ENCODE results near the gene MAN2B2.
A peak's percentile ranks its signal among the peaks of the same experiment; 100 is the strongest.

Gene MAN2B2

GRCh38 chr4:6574747-6575502 lies at the start of gene MAN2B2:
Gene MAN2B2 (plus strand): TSS chr4:6575189. CDS start chr4:6575211, 22 bp downstream.
- peak; percentile 63 for DNase-seq (ENCODE audit: low read depth)

GRCh38 chr4:6525474-6525873 lies 49.5 kb upstream of the MAN2B2 start:
- DNase-seq (ENCODE audit: low read depth): no peak

GRCh38 chr4:6526156-6526555 lies 48.8 kb upstream of the MAN2B2 start:
- no peak for DNase-seq (ENCODE audit: low read depth)

DNA sequence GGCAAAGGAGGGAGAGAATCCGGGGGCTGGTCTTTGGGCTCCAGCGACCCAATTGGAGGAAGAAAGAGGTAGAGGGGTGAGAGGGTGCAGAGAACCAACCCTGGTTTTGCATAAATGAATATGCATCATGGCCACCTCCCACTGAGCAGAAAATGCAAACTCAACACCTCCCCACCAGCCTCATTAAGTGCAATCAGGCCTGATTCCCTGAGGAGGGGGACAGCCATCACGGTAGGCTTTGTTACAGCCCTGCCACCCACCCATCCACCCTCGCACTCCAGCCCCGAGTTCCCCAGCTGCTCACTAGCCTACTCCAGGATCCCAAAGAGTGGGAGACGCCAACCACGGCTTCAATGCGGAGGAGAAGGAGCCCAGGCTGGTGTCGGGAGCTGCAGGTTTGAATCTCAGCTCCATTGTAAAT lies 48.3 kb upstream of the MAN2B2 start:
- DNase-seq (ENCODE audit: low read depth): no peak

- DNase-seq (ENCODE audit: low read depth): no peak
Measured at GRCh38 chr4:6527259-6527658, 47.7 kb upstream of the MAN2B2 start.

DNA sequence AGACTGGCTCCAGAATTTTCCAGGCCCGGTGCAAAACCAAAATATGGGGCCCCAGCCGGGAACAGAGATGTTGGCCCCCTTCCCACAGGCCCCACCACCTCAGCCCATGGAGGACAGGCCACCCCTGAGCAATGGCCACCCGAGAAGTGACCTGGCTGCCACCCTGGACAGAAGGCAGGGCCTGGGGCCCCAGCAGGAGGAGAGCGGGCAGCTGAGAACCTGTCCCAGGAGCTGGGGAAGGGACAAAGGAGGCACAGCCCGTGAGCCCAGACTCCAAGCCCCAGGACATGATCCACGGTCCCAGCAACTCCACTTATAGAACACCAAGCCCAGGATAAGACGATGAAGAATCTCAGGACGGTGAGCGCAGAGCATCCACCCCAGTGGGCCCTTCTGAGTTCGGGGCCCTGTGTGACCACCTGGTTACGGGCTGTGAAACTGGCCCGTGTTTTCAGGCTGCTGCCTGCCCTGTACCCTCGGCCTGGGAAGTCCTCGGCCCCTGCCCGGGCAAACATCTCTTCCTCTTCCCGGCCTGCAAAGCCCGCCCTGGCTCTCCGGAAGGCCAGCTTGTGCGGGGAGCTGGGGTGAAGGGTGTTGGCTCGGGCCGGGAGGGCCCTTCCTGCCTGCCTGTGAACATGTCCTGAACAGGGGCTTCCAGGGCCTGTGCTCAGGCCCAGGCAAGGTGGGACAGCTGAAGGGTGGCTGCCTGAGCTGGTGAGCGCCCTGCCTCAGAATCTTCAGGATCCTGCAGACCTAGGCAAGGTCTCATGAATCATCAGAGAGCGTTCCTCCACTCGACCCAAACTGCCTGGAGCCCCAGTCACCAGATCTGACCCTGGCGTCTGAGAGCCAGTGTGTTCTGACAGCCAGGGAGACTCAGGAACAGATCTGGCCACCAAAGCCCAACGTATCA lies 47.0 kb upstream of the MAN2B2 start:
- DNase-seq (ENCODE audit: low read depth): no peak

DNA sequence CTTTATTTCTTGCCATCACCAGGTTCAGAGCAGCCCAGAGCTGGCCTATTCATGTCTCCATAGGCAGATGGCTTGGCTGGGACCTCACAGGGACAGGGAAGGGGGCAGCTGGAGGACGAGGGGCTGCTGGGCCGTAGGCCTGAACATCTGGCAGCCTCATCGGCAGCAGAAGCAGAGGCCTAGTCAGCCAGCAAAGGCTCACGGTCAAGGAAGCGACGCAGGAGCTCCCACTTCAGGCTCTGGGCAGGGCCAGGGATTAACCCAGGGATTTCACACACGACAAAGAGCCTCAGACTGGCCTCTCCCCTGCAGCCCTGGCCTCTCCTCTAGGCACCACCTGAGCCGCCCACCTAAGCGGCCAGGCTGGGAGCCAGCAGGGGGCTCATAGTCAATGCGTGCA lies 46.0 kb upstream of the MAN2B2 start:
- no peak for DNase-seq (ENCODE audit: low read depth)

GRCh38 chr4:6530301-6530700 lies 44.7 kb upstream of the MAN2B2 start:
- no peak for DNase-seq (ENCODE audit: low read depth)

DNA sequence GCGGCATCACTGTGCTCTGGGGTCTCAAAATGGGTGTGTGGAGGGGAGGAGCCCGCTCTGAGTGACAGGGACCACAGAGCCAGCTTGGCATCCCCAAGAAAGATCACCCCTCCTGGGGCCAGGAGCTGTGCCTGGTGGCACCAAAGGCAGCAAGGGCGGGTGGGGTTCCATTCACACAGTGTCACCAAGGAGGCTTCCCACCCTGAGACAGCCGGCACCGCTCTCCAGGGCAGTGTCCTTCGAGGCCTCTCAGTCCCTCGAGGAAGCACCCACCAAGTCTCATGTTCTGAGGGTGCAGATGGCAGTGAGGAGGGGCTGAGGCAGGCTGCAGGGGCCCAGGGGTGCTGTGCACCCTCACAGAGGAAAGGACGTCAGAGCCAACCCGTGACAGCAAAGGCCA lies 44.0 kb upstream of the MAN2B2 start:
- no peak for DNase-seq (ENCODE audit: low read depth)

- DNase-seq (ENCODE audit: low read depth): no peak
Measured at GRCh38 chr4:6532102-6532501, 42.9 kb upstream of the MAN2B2 start.

DNA sequence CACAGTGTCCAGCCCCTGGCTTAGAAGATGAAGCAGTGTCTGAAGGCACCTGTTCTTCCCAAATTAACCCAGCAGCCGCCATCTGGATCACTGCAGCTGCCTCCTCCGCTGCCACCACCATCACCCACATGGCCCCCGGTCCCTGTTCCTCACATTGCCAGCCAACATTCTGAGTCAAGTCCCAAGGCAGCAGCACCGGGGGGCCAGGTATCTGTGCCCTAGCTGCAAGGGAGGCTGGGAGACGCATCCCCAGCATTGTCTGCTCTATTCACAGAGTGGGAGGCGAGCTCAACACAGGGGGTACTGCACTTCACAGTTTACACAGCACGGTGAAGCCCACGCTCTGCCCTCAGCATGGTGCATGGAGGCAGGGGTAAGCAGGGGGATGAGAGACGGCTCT lies 42.3 kb upstream of the MAN2B2 start:
- no peak for DNase-seq (ENCODE audit: low read depth)

- DNase-seq (ENCODE audit: low read depth): no peak
Measured at GRCh38 chr4:6534050-6534449, 40.9 kb upstream of the MAN2B2 start.

DNA sequence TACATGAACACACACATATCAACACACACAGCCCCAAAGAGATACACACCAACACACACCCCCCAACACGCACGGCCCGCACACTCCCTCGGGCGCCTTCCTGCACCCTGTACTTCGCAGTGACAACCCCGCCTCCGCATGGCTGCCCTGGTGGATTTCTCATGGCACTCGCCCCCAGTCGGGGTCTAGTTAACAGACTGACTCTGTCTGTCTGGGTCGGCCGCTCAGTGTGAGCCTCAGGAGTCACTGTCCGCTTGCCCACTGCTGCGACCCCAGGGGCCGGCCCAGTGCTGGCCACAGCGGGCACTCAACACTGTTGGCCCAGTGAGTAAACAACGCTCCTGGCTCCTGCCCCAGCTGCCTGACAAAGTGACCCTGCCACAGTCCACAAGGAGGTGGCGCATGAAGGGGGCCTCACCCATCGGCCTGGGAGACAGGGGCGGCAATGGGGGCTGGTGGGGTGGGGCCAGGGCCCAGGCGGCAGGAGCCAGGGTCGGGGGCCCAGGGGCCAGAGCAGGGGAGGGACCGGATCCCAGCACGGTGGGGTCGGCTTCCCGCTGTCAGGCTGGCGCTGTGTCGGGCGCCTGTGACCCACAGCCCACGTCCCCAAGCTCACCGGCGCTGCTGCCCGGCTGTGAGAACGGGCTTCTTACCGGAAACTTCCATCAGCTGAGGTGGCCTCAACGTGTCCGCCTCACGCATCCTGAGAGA lies 40.2 kb upstream of the MAN2B2 start:
- DNase-seq (ENCODE audit: low read depth): no peak

- no peak for DNase-seq (ENCODE audit: low read depth)
Measured at GRCh38 chr4:6535329-6535692, 39.7 kb upstream of the MAN2B2 start.

GRCh38 chr4:6535706-6536105 lies 39.3 kb upstream of the MAN2B2 start:
- no peak for DNase-seq (ENCODE audit: low read depth)

- DNase-seq (ENCODE audit: low read depth): no peak
Measured at GRCh38 chr4:6538111-6538510, 36.9 kb upstream of the MAN2B2 start.

- DNase-seq (ENCODE audit: low read depth): no peak
Measured at GRCh38 chr4:6538575-6538974, 36.4 kb upstream of the MAN2B2 start.

DNA sequence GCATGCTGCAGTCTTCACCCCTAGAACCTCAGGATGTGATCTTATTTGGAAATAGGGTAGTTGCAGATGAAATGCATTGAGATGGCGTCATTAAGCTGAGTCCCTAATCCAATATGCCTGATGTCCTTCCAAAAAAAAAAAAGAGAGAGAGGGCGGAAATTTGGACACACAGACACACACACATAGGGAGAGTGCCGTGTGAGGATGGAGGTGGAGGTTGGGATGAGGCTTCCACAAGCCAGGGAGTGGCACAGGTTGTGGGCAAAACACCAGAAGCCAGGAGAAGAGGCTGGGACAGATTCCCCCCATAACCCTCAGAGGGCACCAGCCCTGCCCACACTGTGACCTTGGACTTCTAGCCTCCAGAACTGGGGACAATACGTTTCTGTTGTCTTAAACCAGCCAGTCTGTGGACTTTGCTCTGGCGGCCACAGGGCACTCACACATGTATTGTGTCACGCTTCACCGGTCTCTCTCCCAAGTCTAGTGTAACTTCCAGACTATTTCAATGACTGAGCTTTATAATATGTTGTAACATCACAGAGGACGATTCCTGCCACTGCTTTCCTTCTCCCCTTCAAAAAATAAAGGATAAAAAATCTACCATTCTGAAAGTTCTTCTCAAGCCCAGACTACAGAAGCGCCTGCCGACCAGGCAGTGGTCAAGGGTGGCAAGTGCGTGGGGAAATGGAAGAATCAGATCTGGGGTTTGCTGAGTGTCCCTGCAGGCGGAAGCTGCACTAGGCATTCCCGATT lies 35.8 kb upstream of the MAN2B2 start:
- DNase-seq (ENCODE audit: low read depth): no peak

DNA sequence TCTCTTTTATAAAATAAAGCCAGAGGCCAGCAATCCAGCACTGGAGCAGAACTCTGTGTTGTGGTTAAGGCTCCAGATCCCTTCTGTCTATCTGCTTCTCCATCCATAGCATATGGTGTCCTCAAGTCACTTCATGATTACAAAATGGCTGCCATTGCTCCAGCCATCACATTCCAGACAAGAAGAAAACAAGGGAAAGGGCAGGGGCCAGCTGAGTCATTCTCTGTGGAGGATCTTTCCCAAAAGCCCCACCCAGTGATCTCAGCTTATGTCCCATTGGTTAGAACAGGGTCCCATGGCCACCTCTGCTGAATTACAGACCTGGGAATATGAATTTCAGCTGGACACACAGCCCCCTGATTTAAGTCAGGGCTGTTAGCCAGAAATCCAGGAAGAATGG lies 34.1 kb upstream of the MAN2B2 start:
- no peak for DNase-seq (ENCODE audit: low read depth)

DNA sequence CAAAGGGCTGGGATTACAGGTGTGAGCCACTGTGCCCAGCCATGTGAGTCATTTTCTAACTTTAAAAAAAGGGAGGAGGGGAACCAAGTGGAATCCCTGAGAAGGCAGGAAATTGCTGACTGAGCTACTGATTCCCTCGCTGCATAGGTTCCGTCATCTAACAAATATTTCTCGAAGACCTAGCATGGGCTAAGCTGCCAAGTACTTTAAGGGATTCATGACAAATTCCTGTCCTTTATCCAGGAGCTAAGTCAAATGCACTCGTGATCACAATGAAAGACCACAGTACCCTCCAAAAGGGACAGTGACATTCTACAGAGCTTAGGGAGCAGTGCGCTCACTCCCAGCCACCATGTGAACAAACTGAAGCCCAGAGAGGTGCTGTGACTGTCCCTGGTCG lies 33.2 kb upstream of the MAN2B2 start:
- no peak for DNase-seq (ENCODE audit: low read depth)

- DNase-seq (ENCODE audit: low read depth): no peak
Measured at GRCh38 chr4:6542951-6543350, 32.0 kb upstream of the MAN2B2 start.

DNA sequence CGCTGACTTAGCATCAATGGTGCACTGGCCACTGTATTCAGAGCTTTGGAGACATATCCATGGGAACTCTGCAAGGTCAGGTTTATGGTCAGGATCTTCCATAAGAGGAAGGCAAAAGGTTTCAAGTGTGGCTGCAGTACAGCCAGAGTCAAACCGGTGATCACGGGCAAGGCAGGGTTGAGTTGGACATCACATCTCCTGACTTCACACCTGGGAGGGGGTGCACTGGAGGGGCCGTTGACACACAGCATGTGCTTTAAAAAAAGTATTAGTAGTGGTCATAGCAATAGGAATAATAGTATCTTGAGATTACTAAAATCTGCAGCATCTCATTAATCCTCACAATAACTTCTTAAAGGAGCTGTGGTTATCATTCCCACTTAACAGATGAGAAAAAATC lies 28.9 kb upstream of the MAN2B2 start:
- no peak for DNase-seq (ENCODE audit: low read depth)
